ENCODE results near the gene TMC2. TPM values are rescaled to one million over a fixed set of nuclear protein-coding genes. Genes with fewer than 3 reads are reported as not detected.

TMC2 gene
- total RNA-seq, 1 experiment from 2014 or later, result not detected

DNA sequence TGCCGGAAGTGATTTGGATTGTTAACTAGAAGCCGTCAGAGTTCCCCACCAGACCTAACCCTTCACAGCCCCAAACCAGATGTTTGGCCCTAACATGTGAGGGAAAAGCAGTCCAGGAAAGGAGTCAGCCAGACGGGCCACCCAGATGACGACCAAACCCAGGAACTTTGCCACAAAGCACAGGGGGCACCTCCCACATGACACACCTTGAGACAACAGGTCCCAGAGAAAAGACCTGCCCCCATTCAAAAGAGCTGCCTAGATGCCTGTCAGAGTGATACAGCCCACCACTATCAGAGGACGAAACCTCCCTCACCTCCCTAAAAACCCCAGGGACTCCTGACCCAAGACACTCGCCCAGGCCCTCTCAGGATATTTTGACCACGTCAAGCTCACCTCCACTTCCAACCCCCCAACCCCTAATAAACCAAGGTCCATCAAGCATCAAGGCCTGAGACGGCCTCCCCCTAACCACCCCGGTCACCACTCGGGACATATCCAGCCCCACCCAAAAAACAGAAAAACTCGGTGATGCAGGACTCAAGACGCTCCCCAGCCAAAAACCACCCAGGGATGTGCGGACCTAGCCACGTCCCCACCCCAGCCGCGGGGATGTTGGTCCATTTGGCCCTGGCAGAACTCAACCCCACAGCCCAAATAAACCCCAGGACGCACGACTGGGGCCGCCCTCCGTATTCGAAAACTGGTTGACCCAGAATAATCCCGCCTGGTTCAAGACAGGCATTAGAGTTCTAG is 28.3 kb upstream of the TMC2 start:
- no peak for DNase-seq (ENCODE audit: low spot score)
- Mint-ChIP-seq H3K36me3 (no peaks in the 10 kb centered on the region), H3K4me1 (peaks cover 7% of the 10 kb centered on the region), H3K9me3 (no peaks in the 10 kb centered on the region), H3K27me3 (ENCODE audit: low read depth) (peaks cover 48% of the 10 kb centered on the region), H3K4me3 (peak overlapping the region; percentile 100), H3K27ac (no peak overlapping the region)
- no peak for ATAC-seq
- ChIA-PET POLR2A (no interaction called here), CTCF (interaction anchor here (1.0 to 3.9 kb wide), 3 partner anchors 14 to 301 kb away, joined by 6 to 27 read pairs (median 10); no protein-coding TSS in a partner anchor)
- TF ChIP-seq IRF2 (CRISPR knock-in tag; IDR thresholded peaks at IDR 0.05; ENCODE audit: borderline replicate concordance, low read depth), result no peak
- TF ChIP-seq ZNF219 (CRISPR knock-in tag; IDR thresholded peaks at IDR 0.05; ENCODE audit: borderline replicate concordance), result no peak
- no peak for TF ChIP-seq NFATC4 (CRISPR knock-in tag; IDR thresholded peaks at IDR 0.05)
- no peak for TF ChIP-seq ZNF232 (CRISPR knock-in tag; IDR thresholded peaks at IDR 0.05)
- no peak for TF ChIP-seq HMGA2 (CRISPR knock-in tag; IDR thresholded peaks at IDR 0.05)
- TF ChIP-seq NR1H2 (CRISPR knock-in tag; IDR thresholded peaks at IDR 0.05), result no peak
- TF ChIP-seq, protein P1, sequence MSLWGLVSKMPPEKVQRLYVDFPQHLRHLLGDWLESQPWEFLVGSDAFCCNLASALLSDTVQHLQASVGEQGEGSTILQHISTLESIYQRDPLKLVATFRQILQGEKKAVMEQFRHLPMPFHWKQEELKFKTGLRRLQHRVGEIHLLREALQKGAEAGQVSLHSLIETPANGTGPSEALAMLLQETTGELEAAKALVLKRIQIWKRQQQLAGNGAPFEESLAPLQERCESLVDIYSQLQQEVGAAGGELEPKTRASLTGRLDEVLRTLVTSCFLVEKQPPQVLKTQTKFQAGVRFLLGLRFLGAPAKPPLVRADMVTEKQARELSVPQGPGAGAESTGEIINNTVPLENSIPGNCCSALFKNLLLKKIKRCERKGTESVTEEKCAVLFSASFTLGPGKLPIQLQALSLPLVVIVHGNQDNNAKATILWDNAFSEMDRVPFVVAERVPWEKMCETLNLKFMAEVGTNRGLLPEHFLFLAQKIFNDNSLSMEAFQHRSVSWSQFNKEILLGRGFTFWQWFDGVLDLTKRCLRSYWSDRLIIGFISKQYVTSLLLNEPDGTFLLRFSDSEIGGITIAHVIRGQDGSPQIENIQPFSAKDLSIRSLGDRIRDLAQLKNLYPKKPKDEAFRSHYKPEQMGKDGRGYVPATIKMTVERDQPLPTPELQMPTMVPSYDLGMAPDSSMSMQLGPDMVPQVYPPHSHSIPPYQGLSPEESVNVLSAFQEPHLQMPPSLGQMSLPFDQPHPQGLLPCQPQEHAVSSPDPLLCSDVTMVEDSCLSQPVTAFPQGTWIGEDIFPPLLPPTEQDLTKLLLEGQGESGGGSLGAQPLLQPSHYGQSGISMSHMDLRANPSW (CRISPR knock-in tag; conservative IDR thresholded peaks at IDR 0.05; ENCODE audit: low read depth), result no peak
- TF ChIP-seq, protein P2, sequence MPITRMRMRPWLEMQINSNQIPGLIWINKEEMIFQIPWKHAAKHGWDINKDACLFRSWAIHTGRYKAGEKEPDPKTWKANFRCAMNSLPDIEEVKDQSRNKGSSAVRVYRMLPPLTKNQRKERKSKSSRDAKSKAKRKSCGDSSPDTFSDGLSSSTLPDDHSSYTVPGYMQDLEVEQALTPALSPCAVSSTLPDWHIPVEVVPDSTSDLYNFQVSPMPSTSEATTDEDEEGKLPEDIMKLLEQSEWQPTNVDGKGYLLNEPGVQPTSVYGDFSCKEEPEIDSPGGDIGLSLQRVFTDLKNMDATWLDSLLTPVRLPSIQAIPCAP (CRISPR knock-in tag; IDR thresholded peaks at IDR 0.05), result no peak
- no peak for TF ChIP-seq ZNF263 (CRISPR knock-in tag; IDR thresholded peaks at IDR 0.05; ENCODE audit: low read depth)
- TF ChIP-seq, protein P3, sequence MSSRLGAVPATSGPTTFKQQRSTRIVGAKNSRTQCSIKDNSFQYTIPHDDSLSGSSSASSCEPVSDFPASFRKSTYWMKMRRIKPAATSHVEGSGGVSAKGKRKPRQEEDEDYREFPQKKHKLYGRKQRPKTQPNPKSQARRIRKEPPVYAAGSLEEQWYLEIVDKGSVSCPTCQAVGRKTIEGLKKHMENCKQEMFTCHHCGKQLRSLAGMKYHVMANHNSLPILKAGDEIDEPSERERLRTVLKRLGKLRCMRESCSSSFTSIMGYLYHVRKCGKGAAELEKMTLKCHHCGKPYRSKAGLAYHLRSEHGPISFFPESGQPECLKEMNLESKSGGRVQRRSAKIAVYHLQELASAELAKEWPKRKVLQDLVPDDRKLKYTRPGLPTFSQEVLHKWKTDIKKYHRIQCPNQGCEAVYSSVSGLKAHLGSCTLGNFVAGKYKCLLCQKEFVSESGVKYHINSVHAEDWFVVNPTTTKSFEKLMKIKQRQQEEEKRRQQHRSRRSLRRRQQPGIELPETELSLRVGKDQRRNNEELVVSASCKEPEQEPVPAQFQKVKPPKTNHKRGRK (CRISPR knock-in tag; IDR thresholded peaks at IDR 0.05; ENCODE audit: borderline replicate concordance), result no peak
- TF ChIP-seq EMX1 (CRISPR knock-in tag; IDR thresholded peaks at IDR 0.05), result no peak
- TF ChIP-seq, protein P4, sequence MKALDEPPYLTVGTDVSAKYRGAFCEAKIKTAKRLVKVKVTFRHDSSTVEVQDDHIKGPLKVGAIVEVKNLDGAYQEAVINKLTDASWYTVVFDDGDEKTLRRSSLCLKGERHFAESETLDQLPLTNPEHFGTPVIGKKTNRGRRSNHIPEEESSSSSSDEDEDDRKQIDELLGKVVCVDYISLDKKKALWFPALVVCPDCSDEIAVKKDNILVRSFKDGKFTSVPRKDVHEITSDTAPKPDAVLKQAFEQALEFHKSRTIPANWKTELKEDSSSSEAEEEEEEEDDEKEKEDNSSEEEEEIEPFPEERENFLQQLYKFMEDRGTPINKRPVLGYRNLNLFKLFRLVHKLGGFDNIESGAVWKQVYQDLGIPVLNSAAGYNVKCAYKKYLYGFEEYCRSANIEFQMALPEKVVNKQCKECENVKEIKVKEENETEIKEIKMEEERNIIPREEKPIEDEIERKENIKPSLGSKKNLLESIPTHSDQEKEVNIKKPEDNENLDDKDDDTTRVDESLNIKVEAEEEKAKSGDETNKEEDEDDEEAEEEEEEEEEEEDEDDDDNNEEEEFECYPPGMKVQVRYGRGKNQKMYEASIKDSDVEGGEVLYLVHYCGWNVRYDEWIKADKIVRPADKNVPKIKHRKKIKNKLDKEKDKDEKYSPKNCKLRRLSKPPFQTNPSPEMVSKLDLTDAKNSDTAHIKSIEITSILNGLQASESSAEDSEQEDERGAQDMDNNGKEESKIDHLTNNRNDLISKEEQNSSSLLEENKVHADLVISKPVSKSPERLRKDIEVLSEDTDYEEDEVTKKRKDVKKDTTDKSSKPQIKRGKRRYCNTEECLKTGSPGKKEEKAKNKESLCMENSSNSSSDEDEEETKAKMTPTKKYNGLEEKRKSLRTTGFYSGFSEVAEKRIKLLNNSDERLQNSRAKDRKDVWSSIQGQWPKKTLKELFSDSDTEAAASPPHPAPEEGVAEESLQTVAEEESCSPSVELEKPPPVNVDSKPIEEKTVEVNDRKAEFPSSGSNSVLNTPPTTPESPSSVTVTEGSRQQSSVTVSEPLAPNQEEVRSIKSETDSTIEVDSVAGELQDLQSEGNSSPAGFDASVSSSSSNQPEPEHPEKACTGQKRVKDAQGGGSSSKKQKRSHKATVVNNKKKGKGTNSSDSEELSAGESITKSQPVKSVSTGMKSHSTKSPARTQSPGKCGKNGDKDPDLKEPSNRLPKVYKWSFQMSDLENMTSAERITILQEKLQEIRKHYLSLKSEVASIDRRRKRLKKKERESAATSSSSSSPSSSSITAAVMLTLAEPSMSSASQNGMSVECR (CRISPR knock-in tag; IDR thresholded peaks at IDR 0.05; ENCODE audit: borderline replicate concordance), result no peak
- TF ChIP-seq, protein P5, sequence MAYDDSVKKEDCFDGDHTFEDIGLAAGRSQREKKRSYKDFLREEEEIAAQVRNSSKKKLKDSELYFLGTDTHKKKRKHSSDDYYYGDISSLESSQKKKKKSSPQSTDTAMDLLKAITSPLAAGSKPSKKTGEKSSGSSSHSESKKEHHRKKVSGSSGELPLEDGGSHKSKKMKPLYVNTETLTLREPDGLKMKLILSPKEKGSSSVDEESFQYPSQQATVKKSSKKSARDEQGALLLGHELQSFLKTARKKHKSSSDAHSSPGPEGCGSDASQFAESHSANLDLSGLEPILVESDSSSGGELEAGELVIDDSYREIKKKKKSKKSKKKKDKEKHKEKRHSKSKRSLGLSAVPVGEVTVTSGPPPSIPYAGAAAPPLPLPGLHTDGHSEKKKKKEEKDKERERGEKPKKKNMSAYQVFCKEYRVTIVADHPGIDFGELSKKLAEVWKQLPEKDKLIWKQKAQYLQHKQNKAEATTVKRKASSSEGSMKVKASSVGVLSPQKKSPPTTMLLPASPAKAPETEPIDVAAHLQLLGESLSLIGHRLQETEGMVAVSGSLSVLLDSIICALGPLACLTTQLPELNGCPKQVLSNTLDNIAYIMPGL (CRISPR knock-in tag; IDR thresholded peaks at IDR 0.05), result no peak
- TF ChIP-seq, protein P6, sequence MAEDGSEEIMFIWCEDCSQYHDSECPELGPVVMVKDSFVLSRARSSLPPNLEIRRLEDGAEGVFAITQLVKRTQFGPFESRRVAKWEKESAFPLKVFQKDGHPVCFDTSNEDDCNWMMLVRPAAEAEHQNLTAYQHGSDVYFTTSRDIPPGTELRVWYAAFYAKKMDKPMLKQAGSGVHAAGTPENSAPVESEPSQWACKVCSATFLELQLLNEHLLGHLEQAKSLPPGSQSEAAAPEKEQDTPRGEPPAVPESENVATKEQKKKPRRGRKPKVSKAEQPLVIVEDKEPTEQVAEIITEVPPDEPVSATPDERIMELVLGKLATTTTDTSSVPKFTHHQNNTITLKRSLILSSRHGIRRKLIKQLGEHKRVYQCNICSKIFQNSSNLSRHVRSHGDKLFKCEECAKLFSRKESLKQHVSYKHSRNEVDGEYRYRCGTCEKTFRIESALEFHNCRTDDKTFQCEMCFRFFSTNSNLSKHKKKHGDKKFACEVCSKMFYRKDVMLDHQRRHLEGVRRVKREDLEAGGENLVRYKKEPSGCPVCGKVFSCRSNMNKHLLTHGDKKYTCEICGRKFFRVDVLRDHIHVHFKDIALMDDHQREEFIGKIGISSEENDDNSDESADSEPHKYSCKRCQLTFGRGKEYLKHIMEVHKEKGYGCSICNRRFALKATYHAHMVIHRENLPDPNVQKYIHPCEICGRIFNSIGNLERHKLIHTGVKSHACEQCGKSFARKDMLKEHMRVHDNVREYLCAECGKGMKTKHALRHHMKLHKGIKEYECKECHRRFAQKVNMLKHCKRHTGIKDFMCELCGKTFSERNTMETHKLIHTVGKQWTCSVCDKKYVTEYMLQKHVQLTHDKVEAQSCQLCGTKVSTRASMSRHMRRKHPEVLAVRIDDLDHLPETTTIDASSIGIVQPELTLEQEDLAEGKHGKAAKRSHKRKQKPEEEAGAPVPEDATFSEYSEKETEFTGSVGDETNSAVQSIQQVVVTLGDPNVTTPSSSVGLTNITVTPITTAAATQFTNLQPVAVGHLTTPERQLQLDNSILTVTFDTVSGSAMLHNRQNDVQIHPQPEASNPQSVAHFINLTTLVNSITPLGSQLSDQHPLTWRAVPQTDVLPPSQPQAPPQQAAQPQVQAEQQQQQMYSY (CRISPR knock-in tag; IDR thresholded peaks at IDR 0.05), result no peak
- no peak for TF ChIP-seq MYBL2 (CRISPR knock-in tag; IDR thresholded peaks at IDR 0.05)
- TF ChIP-seq ZNF121 (CRISPR knock-in tag; IDR thresholded peaks at IDR 0.05), result no peak
- TF ChIP-seq, protein P7, sequence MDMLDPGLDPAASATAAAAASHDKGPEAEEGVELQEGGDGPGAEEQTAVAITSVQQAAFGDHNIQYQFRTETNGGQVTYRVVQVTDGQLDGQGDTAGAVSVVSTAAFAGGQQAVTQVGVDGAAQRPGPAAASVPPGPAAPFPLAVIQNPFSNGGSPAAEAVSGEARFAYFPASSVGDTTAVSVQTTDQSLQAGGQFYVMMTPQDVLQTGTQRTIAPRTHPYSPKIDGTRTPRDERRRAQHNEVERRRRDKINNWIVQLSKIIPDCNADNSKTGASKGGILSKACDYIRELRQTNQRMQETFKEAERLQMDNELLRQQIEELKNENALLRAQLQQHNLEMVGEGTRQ (CRISPR knock-in tag; IDR thresholded peaks at IDR 0.05), result no peak
- TF ChIP-seq CREB1 (CRISPR knock-in tag; IDR thresholded peaks at IDR 0.05), result no peak
- TF ChIP-seq TEAD4 (CRISPR knock-in tag; IDR thresholded peaks at IDR 0.05), result no peak

All from WTC11 (cell line).